ENCODE measurements around the gene SLC17A1.

- TF ChIP-seq CTCF (IDR thresholded peaks at IDR 0.05; ENCODE audit: low read depth, low read length): no peak
- no peak for TF ChIP-seq EZH2phosphoT487 (IDR thresholded peaks at IDR 0.05; ENCODE audit: low read depth)
These were observed 84.4 kb downstream of the SLC17A1 start for GRCh38 chr6:25747477-25747876.
